Measurements from ENCODE around the gene DNAH11.
A peak's percentile ranks its signal among the peaks of the same experiment; 100 is the strongest.

The DNAH11 gene

DNA sequence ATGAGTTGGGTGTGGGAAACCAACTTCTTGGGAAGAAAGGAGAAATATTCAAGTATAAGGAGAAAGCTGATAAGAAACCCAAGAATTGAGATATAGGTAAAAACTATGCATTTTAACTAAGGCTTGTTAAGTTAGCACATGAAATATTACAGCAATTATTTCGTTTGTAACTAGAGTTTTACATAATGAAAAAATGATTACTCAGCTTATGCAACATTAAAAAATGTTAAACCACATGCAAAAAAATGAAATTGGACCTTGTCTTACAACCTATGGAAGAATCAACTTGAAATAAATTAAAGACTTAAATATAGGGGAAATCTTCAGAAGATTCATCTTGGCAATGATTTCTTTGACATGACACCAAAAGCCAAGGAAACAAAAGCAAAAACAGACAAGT, 219.6 kb downstream of the DNAH11 start:
- no peak overlapping the region for H2AFZ ChIP-seq (ENCODE audit: insufficient read depth, low read length, poor library complexity)
- no peaks in the 10 kb centered on the region for H3K79me1 ChIP-seq (ENCODE audit: low read length)
- H3K9ac ChIP-seq (ENCODE audit: low read length): no peak overlapping the region
- no peaks in the 10 kb centered on the region for H3K36me3 ChIP-seq (ENCODE audit: control insufficient read depth in 1 of 2, insufficient read depth in 2 of 2, low read length in 2 of 2)
- no peak overlapping the region for H4K8ac ChIP-seq (ENCODE audit: low read depth, low read length)
- no CpG with 5 or more reads among the region's 1 CpG for WGBS (ENCODE audit: extremely low coverage, insufficient coverage, insufficient read length)
- no peak overlapping the region for H2AK5ac ChIP-seq (ENCODE audit: low read length)
- no peak overlapping the region for H3K4ac ChIP-seq (ENCODE audit: low read depth, low read length)
- no peaks in the 10 kb centered on the region for H3K4me1 ChIP-seq (ENCODE audit: control insufficient read depth in 1 of 2, insufficient read depth in 2 of 2, low read length in 2 of 2)
- no peak overlapping the region for H4K91ac ChIP-seq (ENCODE audit: low read depth, low read length)
- H4K12ac ChIP-seq (ENCODE audit: low read depth, low read length): no peak overlapping the region
- no peak overlapping the region for H3K23ac ChIP-seq (ENCODE audit: low read length)
- H3K4me2 ChIP-seq (ENCODE audit: low read length): no peak overlapping the region
- no peak overlapping the region for H3K27ac ChIP-seq (ENCODE audit: low read depth, low read length)
- no peaks in the 10 kb centered on the region for H3K9me3 ChIP-seq (ENCODE audit: insufficient read depth, low read depth, low read length)
- H2BK120ac ChIP-seq (ENCODE audit: insufficient read depth, low read length, poor library complexity): no peak overlapping the region
- no peak overlapping the region for H3K14ac ChIP-seq (ENCODE audit: low read length)
- no peak overlapping the region for H2BK5ac ChIP-seq (ENCODE audit: low read depth, low read length, poor library complexity)
- H3K4me3 ChIP-seq (ENCODE audit: low read depth, low read length): no peak overlapping the region
- no peaks in the 10 kb centered on the region for H3K27me3 ChIP-seq (ENCODE audit: insufficient read depth, low read length)
- H3K79me2 ChIP-seq (ENCODE audit: control insufficient read depth, insufficient read depth, low read length, poor library complexity): no peaks in the 10 kb centered on the region
- H3K18ac ChIP-seq (ENCODE audit: low read length): no peak overlapping the region
- no peak overlapping the region for H2BK12ac ChIP-seq (ENCODE audit: low read length)
- no peak for DNase-seq

- H2AFZ ChIP-seq (ENCODE audit: insufficient read depth, low read length, poor library complexity): no peak overlapping the region
- H3K4me2 ChIP-seq (ENCODE audit: low read length): no peak overlapping the region
- H2BK12ac ChIP-seq (ENCODE audit: low read length): no peak overlapping the region
- no peak overlapping the region for H2BK5ac ChIP-seq (ENCODE audit: low read depth, low read length, poor library complexity)
- no peak overlapping the region for H3K4me3 ChIP-seq (ENCODE audit: low read depth, low read length)
- H3K4me1 ChIP-seq (ENCODE audit: control insufficient read depth in 1 of 2, insufficient read depth in 2 of 2, low read length in 2 of 2): no peaks in the 10 kb centered on the region
- no peak overlapping the region for H4K12ac ChIP-seq (ENCODE audit: low read depth, low read length)
- H2BK120ac ChIP-seq (ENCODE audit: insufficient read depth, low read length, poor library complexity): no peak overlapping the region
- no peak overlapping the region for H3K23ac ChIP-seq (ENCODE audit: low read length)
- H3K79me2 ChIP-seq (ENCODE audit: control insufficient read depth, insufficient read depth, low read length, poor library complexity): no peaks in the 10 kb centered on the region
- no peaks in the 10 kb centered on the region for H3K36me3 ChIP-seq (ENCODE audit: control insufficient read depth in 1 of 2, insufficient read depth in 2 of 2, low read length in 2 of 2)
- no peak overlapping the region for H3K27ac ChIP-seq (ENCODE audit: low read depth, low read length)
- no peaks in the 10 kb centered on the region for H3K9me3 ChIP-seq (ENCODE audit: insufficient read depth, low read depth, low read length)
- H4K91ac ChIP-seq (ENCODE audit: low read depth, low read length): no peak overlapping the region
- H3K4ac ChIP-seq (ENCODE audit: low read depth, low read length): no peak overlapping the region
- WGBS (ENCODE audit: extremely low coverage, insufficient coverage, insufficient read length): no CpG with 5 or more reads among the region's 4 CpGs
- no peak for DNase-seq
- H3K18ac ChIP-seq (ENCODE audit: low read length): no peak overlapping the region
- H3K9ac ChIP-seq (ENCODE audit: low read length): no peak overlapping the region
- H3K79me1 ChIP-seq (ENCODE audit: low read length): no peaks in the 10 kb centered on the region
- H3K27me3 ChIP-seq (ENCODE audit: insufficient read depth, low read length): no peaks in the 10 kb centered on the region
- no peak overlapping the region for H4K8ac ChIP-seq (ENCODE audit: low read depth, low read length)
- H3K14ac ChIP-seq (ENCODE audit: low read length): no peak overlapping the region
- H2AK5ac ChIP-seq (ENCODE audit: low read length): no peak overlapping the region
Observed at GRCh38 chr7:21763818-21764217, 221.0 kb downstream of the DNAH11 start.

DNA sequence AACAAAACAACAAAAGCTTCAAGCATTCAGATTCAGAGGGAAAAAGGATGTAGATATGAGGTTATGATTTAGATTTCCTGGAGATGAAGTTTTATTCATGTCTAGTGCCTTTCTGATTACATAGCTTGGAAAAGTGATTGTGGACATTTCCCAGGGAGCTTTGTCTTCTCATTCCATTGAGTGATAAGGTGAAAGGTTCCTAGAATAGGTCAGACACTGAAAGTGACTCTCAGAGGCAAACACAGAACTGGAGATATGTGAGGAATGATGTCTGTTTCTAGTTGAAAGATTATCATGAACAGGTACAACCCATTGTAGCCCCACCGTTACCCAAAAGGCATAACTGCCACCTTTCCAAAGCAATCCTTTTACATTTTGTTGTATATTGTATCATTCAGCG, 223.4 kb downstream of the DNAH11 start:
- Histone ChIP-seq H3K18ac (ENCODE audit: low read length) (no peak overlapping the region), H3K36me3 (ENCODE audit: control insufficient read depth in 1 of 2, insufficient read depth in 2 of 2, low read length in 2 of 2) (no peaks in the 10 kb centered on the region), H3K27ac (ENCODE audit: low read depth, low read length) (no peak overlapping the region), H2BK12ac (ENCODE audit: low read length) (no peak overlapping the region), H4K12ac (ENCODE audit: low read depth, low read length) (no peak overlapping the region), H2AFZ (ENCODE audit: insufficient read depth, low read length, poor library complexity) (no peak overlapping the region), H3K9me3 (ENCODE audit: insufficient read depth, low read depth, low read length) (no peaks in the 10 kb centered on the region), H2AK5ac (ENCODE audit: low read length) (no peak overlapping the region), H4K8ac (ENCODE audit: low read depth, low read length) (no peak overlapping the region), H3K14ac (ENCODE audit: low read length) (no peak overlapping the region), H3K4me2 (ENCODE audit: low read length) (no peak overlapping the region), H3K27me3 (ENCODE audit: insufficient read depth, low read length) (no peaks in the 10 kb centered on the region), H2BK5ac (ENCODE audit: low read depth, low read length, poor library complexity) (no peak overlapping the region), H3K23ac (ENCODE audit: low read length) (no peak overlapping the region), H3K9ac (ENCODE audit: low read length) (no peak overlapping the region), H2BK120ac (ENCODE audit: insufficient read depth, low read length, poor library complexity) (no peak overlapping the region), H3K79me2 (ENCODE audit: control insufficient read depth, insufficient read depth, low read length, poor library complexity) (no peaks in the 10 kb centered on the region), H4K91ac (ENCODE audit: low read depth, low read length) (no peak overlapping the region), H3K4ac (ENCODE audit: low read depth, low read length) (no peak overlapping the region), H3K4me3 (ENCODE audit: low read depth, low read length) (no peak overlapping the region), H3K79me1 (ENCODE audit: low read length) (no peaks in the 10 kb centered on the region), H3K4me1 (ENCODE audit: control insufficient read depth in 1 of 2, insufficient read depth in 2 of 2, low read length in 2 of 2) (no peaks in the 10 kb centered on the region)
- peak in 1 of 2 donors; percentile 17 for DNase-seq
- WGBS (ENCODE audit: extremely low coverage, insufficient coverage, insufficient read length): no CpG with 5 or more reads among the region's 2 CpGs

GRCh38 chr7:21767300-21767900, 224.6 kb downstream of the DNAH11 start:
- Histone ChIP-seq H2BK120ac (ENCODE audit: insufficient read depth, low read length, poor library complexity) (no peak overlapping the region), H3K4me3 (ENCODE audit: low read depth, low read length) (no peak overlapping the region), H3K36me3 (ENCODE audit: control insufficient read depth in 1 of 2, insufficient read depth in 2 of 2, low read length in 2 of 2) (no peaks in the 10 kb centered on the region), H3K9me3 (ENCODE audit: insufficient read depth, low read depth, low read length) (no peaks in the 10 kb centered on the region), H3K79me1 (ENCODE audit: low read length) (no peaks in the 10 kb centered on the region), H3K27me3 (ENCODE audit: insufficient read depth, low read length) (no peaks in the 10 kb centered on the region), H3K14ac (ENCODE audit: low read length) (no peak overlapping the region), H3K27ac (ENCODE audit: low read depth, low read length) (no peak overlapping the region), H3K4me2 (ENCODE audit: low read length) (no peak overlapping the region), H2AFZ (ENCODE audit: insufficient read depth, low read length, poor library complexity) (no peak overlapping the region), H4K91ac (ENCODE audit: low read depth, low read length) (no peak overlapping the region), H4K8ac (ENCODE audit: low read depth, low read length) (no peak overlapping the region), H3K23ac (ENCODE audit: low read length) (no peak overlapping the region), H2BK5ac (ENCODE audit: low read depth, low read length, poor library complexity) (no peak overlapping the region), H3K4me1 (ENCODE audit: control insufficient read depth in 1 of 2, insufficient read depth in 2 of 2, low read length in 2 of 2) (no peaks in the 10 kb centered on the region), H4K12ac (ENCODE audit: low read depth, low read length) (no peak overlapping the region), H3K18ac (ENCODE audit: low read length) (no peak overlapping the region), H3K4ac (ENCODE audit: low read depth, low read length) (no peak overlapping the region), H2BK12ac (ENCODE audit: low read length) (no peak overlapping the region), H3K79me2 (ENCODE audit: control insufficient read depth, insufficient read depth, low read length, poor library complexity) (no peaks in the 10 kb centered on the region), H2AK5ac (ENCODE audit: low read length) (no peak overlapping the region), H3K9ac (ENCODE audit: low read length) (no peak overlapping the region)
- peak; percentile 68 to 83 for DNase-seq
- WGBS (ENCODE audit: extremely low coverage, insufficient coverage, insufficient read length): no CpG with 5 or more reads among the region's 6 CpGs

All from trophoblast cell (in vitro differentiated cells and primary cell).